Transverse colon (tissue), 4 donors: Measurements from ENCODE around the gene APMAP. TPM values are rescaled to one million over a fixed set of nuclear protein-coding genes. Genes with fewer than 3 reads are reported as not detected.

Experiments used
- DNase-seq: peaks from one replicate; pipeline ENCODE4 v3.0.0-alpha.2; 2019
- H3K27ac ChIP-seq, 4 donors: fragments of 200-600 bp; sonication (generic); 2 replicates each; pipeline ENCODE4 v1.5.1; 2016 to 2018; ENCODE audit warnings: inconsistent platforms in 4 of 4
- H3K27me3 ChIP-seq: fragments of 200-600 bp; sonication (generic); 2 replicates; pipeline ENCODE4 v1.5.1; 2017; ENCODE audit warnings: inconsistent platforms
- H3K36me3 ChIP-seq, 4 donors: fragments of 200-600 bp; sonication (generic); 2 replicates each; pipeline ENCODE4 v1.5.1; 2017 to 2019; ENCODE audit warnings: inconsistent platforms in 4 of 4
- H3K4me1 ChIP-seq, 4 donors: fragments of 200-600 bp; sonication (generic); 2 replicates each; pipeline ENCODE4 v1.5.1; 2017 to 2020; ENCODE audit warnings: inconsistent platforms in 4 of 4
- H3K4me3 ChIP-seq, 4 donors: fragments of 200-600 bp; sonication (generic); 1 replicate in 1 of 4; 2 replicates in 3 of 4; pipeline versions ENCODE4 v1.5.1 to v1.6.1; 2017 to 2019; ENCODE audit warnings: inconsistent platforms in 4 of 4
- H3K9me3 ChIP-seq, 2 donors: fragments of 200-600 bp; sonication (generic); 2 replicates each; pipeline ENCODE4 v1.5.1; 2017 to 2019; ENCODE audit warnings: inconsistent platforms in 2 of 2
- CTCF ChIP-seq, 5 experiments: fragments of 200-600 bp in 3 of 5; fragments of 450-650 bp in 2 of 5; sonication (generic) in 3 of 5; IDR thresholded peaks; 1 replicate in 2 of 5; 2 replicates in 3 of 5; pipeline ENCODE4 v1.5.1; 2016 to 2017; ENCODE audit warnings: antibody characterized with exemption in 5 of 5, inconsistent platforms in 3 of 5, mild to moderate bottlenecking in 2 of 5, moderate library complexity in 1 of 5
- EP300 ChIP-seq: sonication (generic); formaldehyde crosslinking; IDR thresholded peaks from one replicate; pipeline ENCODE4 v1.6.1; 2017; ENCODE audit warnings: antibody characterized with exemption, low read depth
- POLR2A ChIP-seq: fragments of 450-650 bp; IDR thresholded peaks from one replicate; pipeline ENCODE4 v1.6.1; 2016; ENCODE audit warnings: antibody characterized with exemption, mild to moderate bottlenecking, moderate library complexity
- POLR2AphosphoS5 ChIP-seq, 3 donors: sonication (generic); formaldehyde crosslinking; IDR thresholded peaks; one replicate each; pipeline ENCODE4 v1.6.1; 2016; ENCODE audit warnings: antibody characterized with exemption in 3 of 3
- WGBS, 2 donors: methylation state at CpG; one replicate each; pipeline ENCODE4 v1.1.5; 2018; ENCODE audit warnings: low coverage in 1 of 2; 5-methylcytosine and 5-hydroxymethylcytosine counted together
- in situ Hi-C, 4 donors: fragments of 200-750 bp; cut with MboI; loops; one replicate each; pipeline versions ENCODE4 v1.15.0 to v1.15.1; 2017; ENCODE audit warnings: low sequenced_read_pairs in 3 of 4, low pct_ligation_motif_present in 1 of 4, low pct_unique_long_range_greater_than_20kb in 1 of 4
- intact Hi-C: fragments of 100-400 bp; cut with DNase I; formaldehyde crosslinking; loops from one replicate; pipeline ENCODE4 v1.15.1; 2023; ENCODE audit warnings: low total_unique reads
- total RNA-seq, 4 donors: library from RNA; depleted of rRNA; stranded (reverse); fragments of >200 nt; gene quantifications; one replicate each; pipeline ENCODE4 v1.1.0, GENCODE V29; 2016

APMAP gene
- total RNA-seq, 4 donors from 2014 or later = 14.9 to 88.6 (median 50.2) TPM

- intact Hi-C loops (no loop called here), in situ Hi-C loops (loop anchor here in 2 of 4 donors (25.0 kb wide), 2 partner anchors 206 to 431 kb away; partner anchors contain the start of genes ENTPD6 (in 1 of the 2) and GINS1 (in 1 of the 2))
- H3K9me3 ChIP-seq = no peaks in the 10 kb centered on the region
- H3K27ac ChIP-seq = no peak overlapping the region
- peaks cover 0 to 29% (median 4%) of the 10 kb centered on the region in 4 donors for H3K36me3 ChIP-seq
- H3K4me3 ChIP-seq = no peak overlapping the region
- WGBS, 2 donors = 69 to 74% methylated on average over 4 of the region's 4 CpGs
- DNase-seq = no peak
- H3K4me1 ChIP-seq = peaks cover 0 to 20% (median 12%) of the 10 kb centered on the region in 4 donors
- no peaks in the 10 kb centered on the region for H3K27me3 ChIP-seq
- no peak for TF ChIP-seq EP300
- TF ChIP-seq CTCF (IDR thresholded peaks at IDR 0.05) = no peak
- no peak for TF ChIP-seq POLR2AphosphoS5 (IDR thresholded peaks at IDR 0.05)
- no peak for TF ChIP-seq POLR2A
Observed at GRCh38 chr20:24981282-24981681, 11.3 kb downstream of the APMAP start.

GRCh38 chr20:24980291-24981053 is 12.1 kb downstream of the APMAP start:
- Histone ChIP-seq H3K36me3 (peaks cover 0 to 30% (median 6%) of the 10 kb centered on the region in 4 donors), H3K9me3 (peaks cover 0 to under 1% of the 10 kb centered on the region in 2 donors), H3K4me3 (no peak overlapping the region), H3K4me1 (peaks cover 0 to 11% (median 4%) of the 10 kb centered on the region in 4 donors), H3K27me3 (no peaks in the 10 kb centered on the region), H3K27ac (no peak overlapping the region)
- TF ChIP-seq POLR2AphosphoS5 (IDR thresholded peaks at IDR 0.05) (no peak), POLR2A (no peak), CTCF (IDR thresholded peaks at IDR 0.05) (no peak), EP300 (no peak)
- WGBS, 2 donors = 93 to 94% methylated on average over 5 to 34 of the region's 34 CpGs
- intact Hi-C loops = no loop called here
- no peak for DNase-seq
- in situ Hi-C loops = loop anchor here in 2 of 4 donors (25.0 kb wide), 2 partner anchors 207 to 432 kb away; partner anchors contain the start of genes ENTPD6 (in 1 of the 2) and GINS1 (in 1 of the 2)

- intact Hi-C loops (no loop called here), in situ Hi-C loops (loop anchor here in 2 of 4 donors (25.0 kb wide), 2 partner anchors 208 to 433 kb away; partner anchors contain the start of genes ENTPD6 (in 1 of the 2) and GINS1 (in 1 of the 2))
- Histone ChIP-seq H3K36me3 (peaks cover 0 to 30% (median 6%) of the 10 kb centered on the region in 4 donors), H3K27me3 (no peaks in the 10 kb centered on the region), H3K4me1 (no peaks in the 10 kb centered on the region), H3K4me3 (no peak overlapping the region), H3K27ac (no peak overlapping the region), H3K9me3 (peaks cover 0 to 6% of the 10 kb centered on the region in 2 donors)
- DNase-seq = no peak
- 80 to 95% methylated on average over 1 to 15 of the region's 15 CpGs for WGBS, 2 donors
- TF ChIP-seq CTCF (IDR thresholded peaks at IDR 0.05) (no peak), POLR2A (no peak), EP300 (no peak), POLR2AphosphoS5 (IDR thresholded peaks at IDR 0.05) (no peak)
Observed at GRCh38 chr20:24979036-24979960, 13.3 kb downstream of the APMAP start.
